ENCODE measurements around the gene OSBPL9. TPM values are rescaled to one million over a fixed set of nuclear protein-coding genes. Genes with fewer than 3 reads are reported as not detected.

Gene OSBPL9
- total RNA-seq, 1 experiment from 2014 or later = 128 TPM

- Histone ChIP-seq H3K9me3 (ENCODE audit: low read length) (no peaks in the 10 kb centered on the region), H2AFZ (ENCODE audit: low read length) (no peak overlapping the region), H3K4me1 (ENCODE audit: low read length) (0 out of 2 replicates have a peak, but pooled peaks cover 4% of the 10 kb centered on the region), H3K79me2 (ENCODE audit: low read length) (no peaks in the 10 kb centered on the region), H4K20me1 (ENCODE audit: insufficient read depth, low read depth, low read length) (no peaks in the 10 kb centered on the region), H3K9ac (ENCODE audit: low read length) (no peak overlapping the region), H3K27ac (ENCODE audit: low read length) (no peak overlapping the region), H3K36me3 (ENCODE audit: insufficient read depth, low read length) (no peaks in the 10 kb centered on the region), H3K4me2 (ENCODE audit: low read depth, low read length, poor library complexity, severe bottlenecking) (no peak overlapping the region), H3K4me3 (ENCODE audit: low read length) (no peak overlapping the region), H3K9me2 (replicated peaks; ENCODE audit: insufficient read depth, low read length) (no peaks in the 10 kb centered on the region), H3K27me3 (ENCODE audit: low read length) (no peaks in the 10 kb centered on the region)
- no peak for DNase-seq
Measured at GRCh38 chr1:51714374-51715019, 97.6 kb downstream of the OSBPL9 start.

DNA sequence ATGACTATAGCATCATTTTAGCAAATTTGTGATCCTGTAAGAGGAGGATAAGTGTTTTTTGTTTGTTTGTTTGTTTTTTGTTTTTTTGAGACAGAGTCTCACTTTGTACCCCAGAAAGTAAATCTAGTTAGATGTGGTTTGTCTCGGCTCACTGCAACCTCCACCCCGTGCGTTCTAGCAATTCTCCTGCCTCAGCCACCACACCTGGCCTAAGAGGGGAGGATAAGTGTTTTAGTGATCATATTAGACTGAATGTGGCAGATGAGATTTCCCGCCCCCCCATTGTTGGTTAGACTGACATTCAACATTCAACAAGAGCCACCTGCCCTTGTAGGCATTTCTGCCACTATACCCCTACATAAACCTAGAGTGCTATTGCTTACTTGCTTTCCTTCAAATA lies 98.5 kb downstream of the OSBPL9 start:
- Histone ChIP-seq H4K20me1 (ENCODE audit: insufficient read depth, low read depth, low read length) (no peaks in the 10 kb centered on the region), H3K79me2 (ENCODE audit: low read length) (no peaks in the 10 kb centered on the region), H3K4me1 (ENCODE audit: low read length) (0 out of 2 replicates have a peak, but pooled peaks cover 4% of the 10 kb centered on the region), H3K27me3 (ENCODE audit: low read length) (no peaks in the 10 kb centered on the region), H3K36me3 (ENCODE audit: insufficient read depth, low read length) (no peaks in the 10 kb centered on the region), H3K4me3 (ENCODE audit: low read length) (no peak overlapping the region), H3K9me2 (replicated peaks; ENCODE audit: insufficient read depth, low read length) (no peaks in the 10 kb centered on the region), H3K27ac (ENCODE audit: low read length) (no peak overlapping the region), H3K9ac (ENCODE audit: low read length) (no peak overlapping the region), H3K9me3 (ENCODE audit: low read length) (no peaks in the 10 kb centered on the region), H2AFZ (ENCODE audit: low read length) (no peak overlapping the region), H3K4me2 (ENCODE audit: low read depth, low read length, poor library complexity, severe bottlenecking) (no peak overlapping the region)
- no peak for DNase-seq

- H3K9me2 ChIP-seq (replicated peaks; ENCODE audit: insufficient read depth, low read length) = no peaks in the 10 kb centered on the region
- no peaks in the 10 kb centered on the region for H3K27me3 ChIP-seq (ENCODE audit: low read length)
- no peak for DNase-seq
- no peak overlapping the region for H3K9ac ChIP-seq (ENCODE audit: low read length)
- no peaks in the 10 kb centered on the region for H3K79me2 ChIP-seq (ENCODE audit: low read length)
- no peak overlapping the region for H2AFZ ChIP-seq (ENCODE audit: low read length)
- H4K20me1 ChIP-seq (ENCODE audit: insufficient read depth, low read depth, low read length) = no peaks in the 10 kb centered on the region
- no peaks in the 10 kb centered on the region for H3K9me3 ChIP-seq (ENCODE audit: low read length)
- no peak overlapping the region for H3K4me3 ChIP-seq (ENCODE audit: low read length)
- no peak overlapping the region for H3K27ac ChIP-seq (ENCODE audit: low read length)
- no peak overlapping the region for H3K4me2 ChIP-seq (ENCODE audit: low read depth, low read length, poor library complexity, severe bottlenecking)
- H3K36me3 ChIP-seq (ENCODE audit: insufficient read depth, low read length) = no peaks in the 10 kb centered on the region
- 0 out of 2 replicates have a peak, but pooled peaks cover 4% of the 10 kb centered on the region for H3K4me1 ChIP-seq (ENCODE audit: low read length)
Measured at GRCh38 chr1:51716746-51717145, 99.9 kb downstream of the OSBPL9 start.

GRCh38 chr1:51717842-51718241 lies 101.0 kb downstream of the OSBPL9 start:
- Histone ChIP-seq H4K20me1 (ENCODE audit: insufficient read depth, low read depth, low read length) (no peaks in the 10 kb centered on the region), H3K9me3 (ENCODE audit: low read length) (no peaks in the 10 kb centered on the region), H3K4me2 (ENCODE audit: low read depth, low read length, poor library complexity, severe bottlenecking) (no peak overlapping the region), H3K9ac (ENCODE audit: low read length) (no peak overlapping the region), H3K4me1 (ENCODE audit: low read length) (0 out of 2 replicates have a peak, but pooled peaks cover 4% of the 10 kb centered on the region), H3K27me3 (ENCODE audit: low read length) (no peaks in the 10 kb centered on the region), H2AFZ (ENCODE audit: low read length) (no peak overlapping the region), H3K27ac (ENCODE audit: low read length) (no peak overlapping the region), H3K79me2 (ENCODE audit: low read length) (no peaks in the 10 kb centered on the region), H3K36me3 (ENCODE audit: insufficient read depth, low read length) (no peaks in the 10 kb centered on the region), H3K4me3 (ENCODE audit: low read length) (no peak overlapping the region), H3K9me2 (replicated peaks; ENCODE audit: insufficient read depth, low read length) (no peaks in the 10 kb centered on the region)
- no peak for DNase-seq

- Histone ChIP-seq H3K4me3 (ENCODE audit: low read length) (no peak overlapping the region), H2AFZ (ENCODE audit: low read length) (no peak overlapping the region), H3K27ac (ENCODE audit: low read length) (no peak overlapping the region), H3K9ac (ENCODE audit: low read length) (no peak overlapping the region), H3K27me3 (ENCODE audit: low read length) (no peaks in the 10 kb centered on the region), H3K4me2 (ENCODE audit: low read depth, low read length, poor library complexity, severe bottlenecking) (no peak overlapping the region), H4K20me1 (ENCODE audit: insufficient read depth, low read depth, low read length) (no peaks in the 10 kb centered on the region), H3K9me2 (replicated peaks; ENCODE audit: insufficient read depth, low read length) (no peaks in the 10 kb centered on the region), H3K36me3 (ENCODE audit: insufficient read depth, low read length) (no peaks in the 10 kb centered on the region), H3K9me3 (ENCODE audit: low read length) (no peaks in the 10 kb centered on the region), H3K79me2 (ENCODE audit: low read length) (no peaks in the 10 kb centered on the region), H3K4me1 (ENCODE audit: low read length) (0 out of 2 replicates have a peak, but pooled peaks cover 4% of the 10 kb centered on the region)
- DNase-seq = peak; percentile 63
Measured at GRCh38 chr1:51719146-51719545, 102.3 kb downstream of the OSBPL9 start.

GRCh38 chr1:51724797-51725196 lies 107.9 kb downstream of the OSBPL9 start:
- no peak overlapping the region for H3K27ac ChIP-seq (ENCODE audit: low read length)
- no peak overlapping the region for H2AFZ ChIP-seq (ENCODE audit: low read length)
- no peak overlapping the region for H3K4me2 ChIP-seq (ENCODE audit: low read depth, low read length, poor library complexity, severe bottlenecking)
- H3K79me2 ChIP-seq (ENCODE audit: low read length) = peaks cover under 1% of the 10 kb centered on the region; the same call in 1 of the 2 replicates
- no peak overlapping the region for H3K4me3 ChIP-seq (ENCODE audit: low read length)
- peaks cover 11% of the 10 kb centered on the region for H3K4me1 ChIP-seq (ENCODE audit: low read length)
- H3K9ac ChIP-seq (ENCODE audit: low read length) = no peak overlapping the region
- no peaks in the 10 kb centered on the region for H3K9me3 ChIP-seq (ENCODE audit: low read length)
- H3K27me3 ChIP-seq (ENCODE audit: low read length) = no peaks in the 10 kb centered on the region
- no peak for DNase-seq
- H4K20me1 ChIP-seq (ENCODE audit: insufficient read depth, low read depth, low read length) = no peaks in the 10 kb centered on the region
- H3K36me3 ChIP-seq (ENCODE audit: insufficient read depth, low read length) = no peaks in the 10 kb centered on the region
- H3K9me2 ChIP-seq (replicated peaks; ENCODE audit: insufficient read depth, low read length) = no peaks in the 10 kb centered on the region

DNA sequence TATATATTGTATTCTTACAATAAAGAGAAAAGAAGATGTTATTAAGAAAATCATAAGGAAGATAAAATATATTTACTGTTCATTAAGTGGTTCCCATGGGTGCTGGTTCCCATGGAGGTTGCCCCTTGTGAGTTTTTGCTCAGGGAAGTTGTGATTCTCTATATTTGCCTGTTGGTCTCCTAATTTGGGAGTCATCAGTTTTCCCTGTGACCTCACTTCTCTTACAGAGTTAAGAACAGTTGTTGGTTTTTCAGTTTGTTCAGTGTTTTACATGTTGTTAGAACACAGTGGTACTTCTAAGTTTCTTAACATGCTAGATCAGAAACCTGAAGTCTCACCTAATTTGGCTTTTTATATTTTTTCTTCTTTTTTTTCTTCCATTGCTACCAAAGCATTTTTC lies 109.2 kb downstream of the OSBPL9 start:
- Histone ChIP-seq H3K27ac (ENCODE audit: low read length) (no peak overlapping the region), H3K9me2 (replicated peaks; ENCODE audit: insufficient read depth, low read length) (no peaks in the 10 kb centered on the region), H3K9me3 (ENCODE audit: low read length) (no peaks in the 10 kb centered on the region), H4K20me1 (ENCODE audit: insufficient read depth, low read depth, low read length) (0 out of 2 replicates have a peak, but pooled peaks cover under 1% of the 10 kb centered on the region), H3K4me3 (ENCODE audit: low read length) (no peak overlapping the region), H3K36me3 (ENCODE audit: insufficient read depth, low read length) (no peaks in the 10 kb centered on the region), H2AFZ (ENCODE audit: low read length) (no peak overlapping the region), H3K79me2 (ENCODE audit: low read length) (peaks cover 13% of the 10 kb centered on the region), H3K27me3 (ENCODE audit: low read length) (no peaks in the 10 kb centered on the region), H3K9ac (ENCODE audit: low read length) (no peak overlapping the region), H3K4me2 (ENCODE audit: low read depth, low read length, poor library complexity, severe bottlenecking) (no peak overlapping the region), H3K4me1 (ENCODE audit: low read length) (peaks cover 17% of the 10 kb centered on the region)
- DNase-seq = no peak

GRCh38 chr1:51726544-51727225 lies 109.8 kb downstream of the OSBPL9 start:
- Histone ChIP-seq H3K27me3 (ENCODE audit: low read length) (no peaks in the 10 kb centered on the region), H3K79me2 (ENCODE audit: low read length) (peaks cover 19% of the 10 kb centered on the region), H2AFZ (ENCODE audit: low read length) (no peak overlapping the region), H3K36me3 (ENCODE audit: insufficient read depth, low read length) (no peaks in the 10 kb centered on the region), H3K4me2 (ENCODE audit: low read depth, low read length, poor library complexity, severe bottlenecking) (no peak overlapping the region), H3K9ac (ENCODE audit: low read length) (no peak overlapping the region), H3K9me2 (replicated peaks; ENCODE audit: insufficient read depth, low read length) (no peaks in the 10 kb centered on the region), H3K4me3 (ENCODE audit: low read length) (no peak overlapping the region), H3K9me3 (ENCODE audit: low read length) (no peaks in the 10 kb centered on the region), H3K27ac (ENCODE audit: low read length) (no peak overlapping the region), H4K20me1 (ENCODE audit: insufficient read depth, low read depth, low read length) (0 out of 2 replicates have a peak, but pooled peaks cover 3% of the 10 kb centered on the region), H3K4me1 (ENCODE audit: low read length) (peaks cover 20% of the 10 kb centered on the region)
- DNase-seq = no peak
